IPS-20b (cell line): ENCODE measurements around the gene TELO2.
"Not testable (repeated sequence)": the region's sequence is repeated elsewhere in the genome, so short reads cannot be mapped to it uniquely, and the experiment has no call there.

Source experiments
- H3K27ac ChIP-seq: one replicate; pipeline ENCODE4 v1.5.1; 2013; ENCODE audit warnings: low read length
- H3K27me3 ChIP-seq: 2 replicates; pipeline ENCODE4 v1.6.1; 2013; ENCODE audit warnings: mild to moderate bottlenecking, low read length, inconsistent platforms; ENCODE audit not compliant: insufficient read depth
- H3K36me3 ChIP-seq: 2 replicates; pipeline ENCODE4 v1.6.1; 2013; ENCODE audit warnings: low read depth, mild to moderate bottlenecking, inconsistent platforms, low read length, moderate library complexity; ENCODE audit not compliant: insufficient read depth
- H3K4me1 ChIP-seq: 2 replicates; pipeline ENCODE4 v1.6.1; 2013; ENCODE audit warnings: mild to moderate bottlenecking, control low read depth, inconsistent platforms, low read length, moderate library complexity; ENCODE audit not compliant: insufficient read depth
- H3K4me3 ChIP-seq: 2 replicates; pipeline ENCODE4 v1.5.1; 2013; ENCODE audit warnings: mild to moderate bottlenecking, low read length, inconsistent platforms
- H3K9ac ChIP-seq: 2 replicates; pipeline ENCODE4 v1.6.1; 2013; ENCODE audit warnings: low read depth, mild to moderate bottlenecking, inconsistent platforms, low read length, moderate library complexity
- H3K9me3 ChIP-seq: 2 replicates; pipeline ENCODE4 v1.6.1; 2013; ENCODE audit warnings: mild to moderate bottlenecking, low read depth, low read length, inconsistent platforms; ENCODE audit not compliant: insufficient read depth

The TELO2 gene

GRCh38 chr16:1471569-1472194 is 21.5 kb upstream of the TELO2 start:
- H3K4me3 ChIP-seq, result no peak overlapping the region
- H3K4me1 ChIP-seq, result peaks cover 4% of the 10 kb centered on the region; the same call in 1 of the 2 replicates
- peaks cover 6% of the 10 kb centered on the region; the same call in 1 of the 2 replicates for H3K27me3 ChIP-seq
- no peak overlapping the region for H3K27ac ChIP-seq
- no peaks in the 10 kb centered on the region for H3K9me3 ChIP-seq
- no peaks in the 10 kb centered on the region for H3K36me3 ChIP-seq
- H3K9ac ChIP-seq, result no peak overlapping the region

- H3K9me3 ChIP-seq, result no peaks in the 10 kb centered on the region
- peaks cover 14% of the 10 kb centered on the region; the same call in 1 of the 2 replicates for H3K27me3 ChIP-seq
- H3K4me3 ChIP-seq, result no peak overlapping the region
- no peak overlapping the region for H3K9ac ChIP-seq
- H3K36me3 ChIP-seq, result no peaks in the 10 kb centered on the region
- H3K4me1 ChIP-seq, result peaks cover 4% of the 10 kb centered on the region; the same call in 1 of the 2 replicates
- no peak overlapping the region for H3K27ac ChIP-seq
These were observed 20.2 kb upstream of the TELO2 start for GRCh38 chr16:1472974-1473373.

DNA sequence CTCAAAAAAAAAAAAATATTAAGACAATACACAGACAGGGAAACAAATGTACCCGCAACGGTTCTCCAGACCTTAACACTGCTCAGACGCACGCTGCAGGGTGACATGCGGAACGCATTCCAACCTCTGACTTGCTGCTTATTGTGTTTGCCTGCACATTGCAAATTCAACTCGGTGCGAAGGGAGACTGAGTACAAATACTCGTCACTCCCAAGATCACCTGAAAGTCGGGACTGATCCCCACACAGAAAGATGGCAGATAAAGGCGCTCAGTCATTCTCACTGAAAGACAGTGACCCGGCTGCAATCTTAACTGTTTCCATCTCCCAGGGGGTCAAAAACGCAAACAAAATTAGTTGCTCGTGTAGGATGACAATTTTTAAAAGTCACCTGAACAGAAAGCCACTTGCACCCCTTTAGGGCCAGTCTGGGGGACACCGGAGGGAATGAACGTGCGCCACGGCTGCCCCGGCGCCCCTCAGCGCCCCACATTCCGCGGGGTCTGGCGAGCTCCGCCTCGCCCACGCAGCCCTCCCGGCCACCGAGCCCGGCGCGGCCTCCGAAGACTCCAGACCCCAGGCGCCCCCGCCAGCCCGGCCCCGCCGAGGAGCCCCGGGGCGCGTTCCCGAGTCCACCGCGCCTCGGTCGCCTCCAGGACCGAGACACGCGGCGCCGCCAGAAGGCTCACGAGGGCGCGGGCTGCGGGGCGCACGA is 18.9 kb upstream of the TELO2 start:
- Histone ChIP-seq H3K4me3 (peak overlapping the region; percentile 81), H3K36me3 (no peaks in the 10 kb centered on the region), H3K27ac (no peak overlapping the region), H3K9me3 (no peaks in the 10 kb centered on the region), H3K27me3 (peaks cover 14% of the 10 kb centered on the region), H3K4me1 (peaks cover 4% of the 10 kb centered on the region; the same call in 1 of the 2 replicates), H3K9ac (peak overlapping the region; percentile 77)

DNA sequence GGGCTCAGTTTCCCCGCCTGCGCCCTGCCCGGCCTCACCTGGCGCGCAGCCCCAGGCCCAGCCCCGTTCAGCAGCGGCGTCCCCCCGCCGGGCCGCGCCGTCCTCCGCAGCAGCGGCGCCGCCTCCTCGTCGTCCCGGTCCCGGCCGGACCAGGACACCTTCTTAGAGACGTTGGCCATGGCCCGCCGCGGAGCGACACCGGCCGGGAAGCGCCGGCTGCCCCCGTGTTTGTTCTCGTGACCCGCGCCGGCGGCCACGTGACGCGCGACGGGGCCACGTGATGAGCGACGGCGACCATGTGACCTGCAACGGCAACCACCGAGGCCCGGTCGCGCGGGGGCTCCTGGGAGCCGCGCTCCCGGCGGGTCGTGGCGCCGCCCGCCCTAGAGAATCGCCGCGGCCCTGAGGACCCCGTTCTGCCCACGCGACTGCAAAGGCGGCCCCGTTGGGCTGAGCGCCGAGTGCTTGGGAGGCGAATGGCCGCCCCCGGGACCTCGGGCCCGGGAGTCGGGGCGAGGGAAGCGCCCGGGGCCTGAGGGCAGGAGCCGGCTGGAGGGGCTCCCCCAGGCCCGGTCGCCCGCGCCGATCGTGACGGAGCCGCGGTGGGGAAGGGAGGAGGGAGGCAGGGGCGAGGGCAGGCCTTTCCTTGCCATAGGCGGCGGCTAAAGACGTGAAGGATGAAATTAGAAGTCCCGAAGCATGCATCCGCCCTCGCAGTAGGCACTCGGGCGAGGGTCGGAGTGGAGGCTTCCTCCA is 18.2 kb upstream of the TELO2 start, which contains the start of gene CLCN7:
CLCN7 (minus strand) TSS at position 233 of the 756 bp plus-strand sequence; CDS start at position 179, 54 bp downstream.
- Histone ChIP-seq H3K27ac (peak within 1 kb of the TSS; percentile 58), H3K4me3 (peak within 1 kb of the TSS; percentile 81), H3K4me1 (peaks cover 4% of the 10 kb centered on the region; the same call in 1 of the 2 replicates), H3K27me3 (peaks cover 14% of the 10 kb centered on the region), H3K36me3 (no peaks in the 10 kb centered on the region), H3K9me3 (no peaks in the 10 kb centered on the region), H3K9ac (peak within 1 kb of the TSS; percentile 77)

DNA sequence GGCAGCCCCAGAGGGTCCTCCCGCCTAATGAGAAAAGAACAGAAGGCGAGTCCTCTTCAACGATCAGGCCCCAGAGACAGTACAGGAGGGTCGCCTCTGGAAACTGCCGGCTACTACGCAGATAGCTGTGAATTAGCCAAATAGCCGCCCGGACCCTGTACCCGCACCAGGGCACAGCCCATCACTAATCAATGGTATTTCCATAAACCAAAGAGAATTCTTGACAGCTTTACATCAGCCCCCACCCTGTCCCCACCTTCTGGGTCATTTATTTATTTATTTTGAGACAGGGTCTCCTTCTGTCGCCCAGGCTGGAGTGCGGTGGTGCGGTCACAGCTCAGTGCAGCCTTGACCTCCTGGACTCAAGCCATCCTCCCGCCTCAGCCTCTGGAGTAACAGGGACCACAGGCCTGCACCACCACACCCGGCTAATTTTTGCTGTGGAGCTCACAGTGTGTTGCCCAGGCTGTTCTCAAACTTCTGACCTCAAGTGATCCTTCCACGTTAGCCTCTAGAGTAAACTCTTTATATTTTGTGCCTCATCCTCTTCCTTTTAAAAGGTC is 17.5 kb upstream of the TELO2 start:
- Histone ChIP-seq H3K9me3 (no peaks in the 10 kb centered on the region), H3K36me3 (no peaks in the 10 kb centered on the region), H3K4me3 (peak overlapping the region; percentile 81), H3K9ac (peak overlapping the region; percentile 77; the same call in 1 of the 2 replicates), H3K4me1 (peaks cover 4% of the 10 kb centered on the region; the same call in 1 of the 2 replicates), H3K27me3 (peaks cover 14% of the 10 kb centered on the region), H3K27ac (peak overlapping the region; percentile 58)

- no peak overlapping the region for H3K9ac ChIP-seq
- H3K36me3 ChIP-seq, result no peaks in the 10 kb centered on the region
- H3K27me3 ChIP-seq, result peaks cover 14% of the 10 kb centered on the region
- no peak overlapping the region for H3K27ac ChIP-seq
- peaks cover 4% of the 10 kb centered on the region; the same call in 1 of the 2 replicates for H3K4me1 ChIP-seq
- H3K9me3 ChIP-seq, result no peaks in the 10 kb centered on the region
- H3K4me3 ChIP-seq, result no peak overlapping the region
These were observed 16.1 kb upstream of the TELO2 start for GRCh38 chr16:1477033-1477432.

- H3K4me1 ChIP-seq, H3K9ac ChIP-seq, H3K27ac ChIP-seq, H3K4me3 ChIP-seq, H3K9me3 ChIP-seq, H3K36me3 ChIP-seq: not testable (repeated sequence)
- H3K27me3 ChIP-seq, result peaks cover 20% of the 10 kb centered on the region
These were observed 14.2 kb upstream of the TELO2 start for GRCh38 chr16:1478937-1479336.

DNA sequence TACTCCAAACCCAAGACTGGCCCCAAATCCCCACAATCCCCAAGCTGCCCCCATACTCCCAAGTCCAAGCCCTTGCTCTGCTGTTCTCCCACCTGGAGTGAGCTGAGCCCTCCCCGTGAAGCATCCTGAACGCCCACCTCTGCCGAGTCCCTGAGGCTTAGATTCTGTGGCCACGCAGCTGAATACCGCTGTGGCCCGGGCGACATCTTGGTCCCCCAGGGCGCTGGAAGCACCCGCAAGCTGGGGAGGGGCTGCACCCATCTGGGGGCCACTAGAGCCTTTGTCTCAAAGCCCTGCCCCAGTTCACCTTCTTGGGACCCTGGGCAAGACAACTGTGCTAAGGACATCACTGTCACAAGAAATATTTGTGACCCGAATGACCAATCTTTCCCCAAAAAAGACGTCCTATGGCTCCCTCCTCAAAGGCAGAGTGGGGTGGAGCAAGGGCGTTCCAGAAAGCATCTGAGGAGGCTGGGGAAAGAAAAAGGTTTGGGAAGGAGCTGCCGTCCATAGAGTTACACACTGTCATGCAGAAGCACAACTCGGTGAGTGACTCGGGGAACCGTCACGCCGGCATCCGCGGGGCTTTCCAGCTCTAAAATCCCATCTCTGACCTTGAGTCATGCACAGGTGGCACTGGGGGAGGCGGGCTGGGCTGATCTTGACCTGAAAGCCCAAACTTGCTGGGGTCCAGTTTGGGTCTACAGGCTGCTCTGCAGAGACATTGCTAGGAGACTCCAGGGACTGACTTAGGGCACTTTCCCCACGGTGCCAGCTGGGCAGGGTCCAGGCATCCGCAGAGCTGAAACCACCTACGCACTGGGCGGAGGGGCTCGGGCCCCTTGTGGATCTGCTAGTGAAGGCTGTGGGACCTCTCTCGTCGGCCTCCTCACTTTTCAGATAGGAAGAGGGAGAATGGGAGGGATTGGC is 11.0 kb upstream of the TELO2 start:
- H3K36me3 ChIP-seq, result no peaks in the 10 kb centered on the region
- no peak overlapping the region for H3K9ac ChIP-seq
- H3K27ac ChIP-seq, result no peak overlapping the region

DNA sequence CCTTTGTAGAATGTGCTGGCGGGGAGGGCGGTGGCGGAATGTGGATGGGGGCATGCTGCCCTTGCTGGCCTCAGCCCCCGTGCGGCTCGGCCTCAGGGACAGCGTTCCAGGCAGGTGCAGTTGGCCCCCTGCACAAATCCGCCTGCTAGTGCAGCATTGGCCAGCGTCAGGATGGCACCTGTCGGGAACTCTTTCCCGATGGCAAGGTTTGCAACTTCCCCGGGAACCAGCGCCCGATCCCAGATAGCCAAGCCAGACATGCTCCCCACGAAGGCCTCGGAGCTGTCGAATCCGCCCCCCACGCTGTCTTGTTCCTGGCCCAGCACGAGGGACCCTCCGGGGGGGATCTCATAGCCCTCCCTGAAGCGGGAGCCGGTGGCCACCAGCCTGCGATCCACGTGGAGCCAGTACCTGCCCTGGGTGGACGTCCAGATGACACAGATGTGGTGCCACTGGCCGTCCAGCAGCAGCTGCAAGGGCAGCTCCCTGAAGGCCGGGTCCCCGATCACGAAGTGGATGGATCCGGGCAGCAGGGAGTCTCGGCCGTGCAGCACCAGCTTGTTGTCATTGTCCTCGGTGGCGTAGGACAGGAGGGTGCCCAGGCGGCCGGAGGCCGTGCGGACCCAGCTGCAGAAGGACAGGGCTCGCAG is 7.2 kb upstream of the TELO2 start:
- H3K4me3 ChIP-seq, result no peak overlapping the region
- H3K27ac ChIP-seq, result no peak overlapping the region
- H3K9ac ChIP-seq, result no peak overlapping the region

More for the DNA sequence above, 11.0 kb upstream of the TELO2 start:
- peaks cover 17% of the 10 kb centered on the region for H3K27me3 ChIP-seq
- no peak overlapping the region for H3K4me3 ChIP-seq
- H3K4me1 ChIP-seq, result no peaks in the 10 kb centered on the region
- H3K9me3 ChIP-seq, result no peaks in the 10 kb centered on the region

DNA sequence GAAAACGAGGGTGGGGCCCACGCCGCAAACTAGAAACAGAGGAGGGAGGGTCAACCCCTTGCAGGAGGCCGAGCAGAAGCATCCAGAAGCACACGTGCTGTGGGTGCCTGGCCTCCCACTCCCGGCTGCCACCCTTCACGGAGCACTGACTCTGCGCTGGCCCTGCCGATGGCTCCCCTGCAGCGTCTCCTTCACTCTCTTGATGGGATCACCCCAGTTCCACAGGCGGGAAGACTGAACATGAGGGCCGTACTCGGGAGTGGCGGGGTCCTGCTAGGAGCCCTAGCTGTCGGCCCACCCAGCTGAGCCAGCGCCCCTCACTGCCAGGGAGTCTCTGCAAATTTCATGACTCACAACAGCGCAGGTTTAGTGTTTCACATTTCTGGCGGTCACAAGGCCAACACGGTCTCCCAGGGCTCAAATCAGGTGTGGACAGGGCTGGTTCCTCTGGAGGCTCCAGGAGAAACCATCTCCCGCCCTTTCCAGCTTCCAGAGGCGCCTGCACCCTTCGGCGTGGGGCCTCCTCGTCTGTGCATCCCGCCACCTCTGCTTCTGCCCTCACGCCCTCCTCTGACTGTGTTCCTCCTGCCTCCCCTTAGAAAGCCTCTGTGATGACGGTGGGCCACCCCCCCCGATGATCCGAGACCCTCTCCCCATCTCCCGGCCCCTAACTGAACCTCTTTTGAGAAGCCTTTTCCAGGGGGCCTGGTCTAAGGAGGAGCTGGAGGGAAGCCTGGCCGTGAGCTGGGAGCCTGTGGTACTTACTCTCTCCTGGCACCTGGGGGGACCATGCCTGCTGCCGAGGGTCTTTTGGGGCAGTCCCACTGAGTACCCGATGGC is 6.4 kb upstream of the TELO2 start:
- Histone ChIP-seq H3K4me3 (no peak overlapping the region), H3K9ac (no peak overlapping the region), H3K27me3 (peaks cover 10% of the 10 kb centered on the region), H3K9me3 (no peaks in the 10 kb centered on the region), H3K4me1 (no peaks in the 10 kb centered on the region), H3K36me3 (no peaks in the 10 kb centered on the region), H3K27ac (no peak overlapping the region)

More for the DNA sequence above, 7.2 kb upstream of the TELO2 start:
- Histone ChIP-seq H3K9me3 (no peaks in the 10 kb centered on the region), H3K27me3 (peaks cover 10% of the 10 kb centered on the region), H3K4me1 (no peaks in the 10 kb centered on the region), H3K36me3 (no peaks in the 10 kb centered on the region)
